ENCODE results near the gene GPRC5C.

The GPRC5C gene

DNA sequence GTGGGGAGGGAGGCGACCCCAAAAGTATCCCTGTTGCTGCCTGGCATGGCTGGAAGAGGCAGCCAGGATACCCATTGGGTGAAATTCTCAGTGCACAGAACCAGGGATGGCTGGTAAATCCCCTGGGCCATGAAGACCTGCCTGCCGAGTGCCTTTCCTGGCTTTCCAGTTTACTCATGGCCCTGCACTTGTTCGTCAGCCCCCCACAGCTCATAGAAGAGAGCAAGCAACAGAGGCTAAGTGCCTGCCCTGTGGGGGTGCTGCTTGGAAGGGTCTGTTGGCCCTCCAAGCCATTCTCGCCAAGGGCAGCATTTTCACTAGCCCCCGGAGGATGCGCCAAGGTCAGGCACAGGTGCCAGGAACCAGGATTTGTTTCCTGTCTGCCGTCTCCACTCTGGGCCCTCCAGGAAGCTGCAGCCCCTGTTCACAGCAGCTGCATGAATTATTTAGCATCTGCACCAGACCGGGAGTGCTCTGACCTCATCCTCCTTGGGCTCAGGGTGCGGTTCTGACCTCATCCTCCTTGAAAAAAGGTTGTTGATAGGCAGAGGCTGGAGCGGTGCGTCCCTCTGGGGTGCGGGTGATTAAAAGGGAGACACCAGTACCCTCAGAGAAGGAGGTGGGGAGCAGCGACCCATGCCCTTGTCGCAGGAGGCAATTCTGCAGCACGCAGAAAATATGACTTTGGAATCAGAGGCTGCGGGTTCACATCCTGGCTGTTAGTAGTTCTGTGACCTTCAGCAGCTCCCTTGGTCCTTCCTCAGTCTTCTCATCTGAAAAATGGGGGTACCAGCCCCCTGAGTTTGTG is 20.3 kb downstream of the GPRC5C start:
- DNase-seq (ENCODE audit: low read depth) = no peak

DNA sequence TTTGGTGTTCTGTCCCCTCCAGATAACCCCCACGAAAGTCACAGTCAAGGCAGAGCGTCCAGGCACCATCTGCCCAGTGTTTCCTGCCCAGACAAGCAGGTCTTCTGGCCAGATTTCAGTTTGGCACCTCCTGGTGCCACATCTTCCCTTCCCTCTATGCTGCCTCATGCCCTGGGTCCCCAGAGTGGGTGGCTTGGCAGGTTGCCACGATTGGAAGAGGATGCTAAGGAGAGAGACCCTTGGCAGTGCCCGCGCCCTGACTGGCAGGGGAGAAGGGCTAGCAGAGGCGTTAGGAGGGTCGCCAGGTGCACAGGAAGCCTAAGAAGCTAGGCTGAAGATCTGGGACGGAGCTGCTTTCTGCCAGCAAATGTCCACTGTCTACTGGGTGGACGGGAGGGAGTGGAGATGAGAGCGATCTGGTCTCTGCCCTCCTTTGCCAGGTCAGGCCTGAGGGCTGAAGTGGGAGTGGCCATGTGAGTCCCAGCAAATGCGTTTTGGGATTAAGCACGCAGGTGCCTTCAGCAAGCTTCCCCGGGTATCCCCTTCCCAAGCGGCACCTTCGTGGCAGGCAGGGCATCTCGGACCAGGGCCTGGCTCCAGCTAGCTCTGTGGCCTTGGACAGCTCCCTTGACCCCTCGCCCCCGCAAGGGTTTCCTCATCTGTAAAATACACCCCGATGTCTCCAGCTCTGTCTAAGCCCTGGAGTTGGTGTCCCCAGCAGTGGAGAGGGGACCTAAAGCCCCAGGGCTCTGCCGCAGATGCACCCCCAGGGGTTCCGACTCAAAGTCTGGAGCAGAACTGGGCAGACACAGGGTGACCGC is 21.2 kb downstream of the GPRC5C start:
- DNase-seq (ENCODE audit: low read depth) = no peak

DNA sequence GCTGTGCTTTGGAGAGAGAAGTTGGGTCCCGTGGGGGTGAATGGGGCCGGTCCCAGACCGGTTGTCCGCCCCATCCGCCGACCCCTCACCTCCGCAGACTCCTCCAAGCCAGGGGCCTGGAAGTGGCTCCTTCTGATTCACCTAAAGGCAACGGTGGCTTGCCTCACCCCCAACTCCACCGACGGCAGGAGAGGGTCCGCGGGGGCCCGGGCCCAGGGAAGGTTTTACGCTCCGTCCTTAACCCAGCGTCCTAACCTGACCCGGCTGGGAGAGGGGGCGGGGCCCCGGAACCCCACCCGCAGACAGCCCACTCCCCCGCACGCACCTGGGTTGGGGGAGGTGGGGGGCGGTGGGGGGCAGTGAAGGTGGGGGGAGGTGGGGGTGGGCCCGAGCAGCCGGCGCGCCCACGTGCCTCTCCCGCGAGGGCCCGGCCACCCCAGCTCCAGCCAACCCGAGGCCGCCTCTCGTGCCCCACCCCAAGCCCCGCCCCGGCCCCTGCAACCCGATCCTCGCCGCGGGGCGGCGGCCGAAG is 21.8 kb downstream of the GPRC5C start:
- DNase-seq (ENCODE audit: low read depth) = peak; percentile 53

DNA sequence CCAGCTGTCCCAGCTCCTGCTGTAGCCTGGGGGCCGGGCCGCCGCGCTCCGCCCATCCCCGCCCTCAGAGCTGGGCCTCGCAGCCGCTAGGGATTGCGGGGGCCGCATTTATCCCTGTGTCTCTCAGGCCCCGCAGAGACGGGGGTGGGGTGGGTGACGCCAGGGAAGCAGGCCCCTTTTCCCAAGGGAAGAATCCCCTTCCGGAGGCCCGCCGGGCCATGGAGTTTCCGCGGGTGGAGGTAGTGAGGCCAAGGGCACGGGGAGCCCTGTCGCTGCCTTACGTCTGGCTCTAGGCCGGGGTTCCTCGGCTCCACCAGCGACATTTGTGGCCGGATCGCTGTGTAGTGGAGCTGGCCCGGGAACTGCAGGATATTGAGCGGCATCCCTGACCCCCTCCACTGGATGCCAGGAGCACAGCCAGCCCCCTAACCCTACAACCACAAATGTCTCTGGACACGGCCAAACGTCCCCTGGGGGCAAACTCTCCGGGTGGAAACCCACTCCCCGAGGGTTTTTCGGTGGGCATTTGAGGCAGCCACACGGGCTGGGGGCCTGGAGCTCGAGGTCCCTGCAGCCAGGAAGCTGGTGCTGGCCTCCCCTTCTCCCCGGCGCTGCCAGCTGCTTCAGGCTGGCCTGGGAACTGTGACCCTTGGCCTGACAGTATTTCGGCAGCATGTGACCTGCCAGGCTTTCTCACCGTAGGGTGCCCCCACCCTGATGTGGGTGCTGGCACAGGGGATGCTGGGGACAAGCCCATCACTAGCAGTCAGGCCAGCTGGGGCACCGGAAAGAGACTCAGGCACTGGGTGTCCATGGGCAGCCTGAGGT is 22.5 kb downstream of the GPRC5C start:
- no peak for DNase-seq (ENCODE audit: low read depth)

DNA sequence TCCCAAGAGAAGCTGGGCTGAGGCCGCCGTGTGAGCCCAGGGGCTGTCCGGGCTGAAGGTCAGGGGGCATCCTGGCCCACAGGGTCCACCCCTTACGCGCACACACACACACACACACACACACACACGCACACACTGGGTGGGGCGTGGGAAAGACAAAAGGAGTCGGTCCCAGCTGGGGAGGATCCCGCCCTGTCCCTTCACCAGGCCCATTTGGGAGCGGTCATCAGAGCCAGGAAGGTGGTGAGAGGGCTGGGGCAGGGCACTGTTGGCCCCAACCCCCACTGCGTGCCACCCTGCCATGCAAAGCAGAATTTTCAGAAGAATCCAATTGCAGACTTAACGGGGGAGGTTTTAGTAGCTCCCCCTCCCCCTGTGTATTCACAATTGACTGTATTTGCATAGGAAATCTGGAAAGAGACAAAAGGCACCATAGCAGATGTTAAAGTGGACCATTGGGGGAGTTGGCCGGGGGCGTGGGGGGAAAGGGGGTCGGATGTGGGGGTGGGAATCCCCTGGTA is 23.2 kb downstream of the GPRC5C start:
- no peak for DNase-seq (ENCODE audit: low read depth)

DNA sequence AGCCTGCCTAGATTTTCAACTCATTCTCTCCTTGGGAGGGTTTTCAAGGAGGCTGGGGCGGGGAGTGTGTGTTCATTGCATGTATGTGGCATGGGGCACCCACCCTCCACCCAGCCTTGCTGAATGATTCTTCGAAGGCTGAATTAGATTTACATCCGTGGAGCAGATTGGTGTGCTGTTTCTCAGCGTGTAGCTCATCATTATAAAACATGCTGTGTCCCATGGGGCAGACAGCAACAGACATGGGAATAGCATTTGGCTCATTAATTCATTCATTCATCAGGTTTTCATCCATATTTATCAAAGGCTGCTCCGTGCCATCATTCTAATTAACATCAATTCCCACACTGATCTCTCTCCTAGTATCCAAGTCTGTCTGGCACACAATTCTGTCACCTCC is 23.9 kb downstream of the GPRC5C start:
- no peak for DNase-seq (ENCODE audit: low read depth)

DNA sequence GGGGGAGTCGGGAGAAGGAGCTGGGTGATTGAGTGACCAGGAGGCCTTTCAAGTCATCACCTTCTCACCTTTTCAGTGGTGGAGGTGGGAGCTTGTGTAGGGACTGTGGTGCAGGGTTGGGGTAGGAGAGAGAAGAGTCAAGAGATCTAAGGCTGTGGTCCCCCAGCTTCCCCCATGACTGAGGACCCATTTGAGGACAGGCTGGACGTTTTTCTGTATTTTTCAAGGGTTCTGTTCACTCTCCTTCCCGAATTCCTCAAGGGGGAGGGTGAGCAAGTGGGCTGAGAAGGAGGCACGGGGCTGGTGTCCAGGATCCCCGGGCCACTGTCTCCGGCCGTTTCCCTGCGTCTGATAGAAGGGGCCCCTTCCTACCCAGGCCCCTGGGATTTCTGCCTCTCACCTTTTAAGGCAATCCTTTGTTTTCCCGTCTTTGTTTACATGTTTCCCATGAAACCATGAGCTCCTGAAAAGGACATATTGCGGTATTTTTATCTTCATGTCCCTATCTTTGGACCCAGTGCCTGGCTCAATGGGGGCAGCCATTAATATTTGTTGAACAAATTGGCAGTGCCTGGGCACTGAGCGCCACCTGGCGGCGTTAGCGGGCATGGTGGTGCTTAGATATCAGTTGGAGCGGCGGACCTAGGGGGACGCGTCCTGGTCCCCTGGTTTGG is 25.4 kb downstream of the GPRC5C start:
- DNase-seq (ENCODE audit: low read depth) = peak; percentile 50

DNA sequence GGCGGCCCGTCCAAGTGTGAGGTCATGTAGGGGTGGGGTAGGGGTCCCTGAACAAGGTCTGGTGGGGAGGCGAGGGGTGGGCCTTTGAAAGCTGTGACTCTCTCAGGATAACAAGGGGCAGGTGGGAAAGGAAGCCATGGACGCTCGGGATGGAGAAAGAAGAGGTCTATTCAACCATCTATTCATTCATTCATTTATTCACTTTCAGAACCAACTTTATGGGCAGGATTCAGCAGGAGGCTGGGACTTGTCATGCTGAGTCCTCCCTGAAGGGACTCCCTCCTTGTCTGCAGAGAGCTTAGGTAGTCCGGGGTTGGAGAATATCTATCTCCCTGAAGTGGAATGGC is 25.9 kb downstream of the GPRC5C start:
- DNase-seq (ENCODE audit: low read depth) = no peak

DNA sequence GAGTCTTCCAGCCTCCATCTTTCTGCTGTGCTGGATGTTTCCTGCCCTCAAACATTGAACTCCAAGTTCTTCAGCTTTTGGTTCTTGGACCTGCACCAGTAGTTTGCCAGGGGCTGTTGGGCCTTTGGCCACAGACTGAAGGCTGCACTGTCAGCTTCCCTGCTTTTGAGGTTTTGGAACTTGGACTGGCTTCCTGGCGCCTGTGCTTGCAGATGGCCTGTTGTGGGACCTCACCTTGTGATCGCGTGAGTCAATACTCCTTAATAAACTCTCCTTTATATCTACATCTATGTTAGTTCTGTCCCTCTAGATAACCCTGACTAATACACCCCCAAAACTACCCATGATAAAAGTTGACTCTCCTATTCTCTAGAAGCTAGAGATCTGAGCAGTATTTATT is 26.9 kb downstream of the GPRC5C start:
- DNase-seq (ENCODE audit: low read depth) = no peak

DNA sequence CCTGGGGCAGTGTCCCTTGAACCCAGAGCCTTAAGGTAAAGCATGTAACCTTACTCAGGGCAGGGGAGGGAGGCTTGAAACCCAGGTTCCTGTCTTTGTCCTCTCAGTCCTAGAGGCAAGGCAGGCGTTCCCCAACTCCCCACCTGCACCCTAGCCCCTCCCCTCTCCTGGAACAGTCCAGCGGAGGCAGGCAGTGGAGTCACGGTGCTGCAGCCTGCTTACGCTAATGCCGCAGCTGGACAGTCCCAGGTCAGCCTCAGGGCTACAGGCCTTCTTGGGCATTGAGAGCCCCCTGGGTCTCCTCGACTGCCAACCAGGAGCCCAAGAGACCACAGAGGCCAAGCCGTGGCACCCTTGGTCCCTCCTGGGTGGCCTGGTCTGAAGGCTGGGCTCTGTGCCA is 27.7 kb downstream of the GPRC5C start:
- DNase-seq (ENCODE audit: low read depth) = no peak

DNA sequence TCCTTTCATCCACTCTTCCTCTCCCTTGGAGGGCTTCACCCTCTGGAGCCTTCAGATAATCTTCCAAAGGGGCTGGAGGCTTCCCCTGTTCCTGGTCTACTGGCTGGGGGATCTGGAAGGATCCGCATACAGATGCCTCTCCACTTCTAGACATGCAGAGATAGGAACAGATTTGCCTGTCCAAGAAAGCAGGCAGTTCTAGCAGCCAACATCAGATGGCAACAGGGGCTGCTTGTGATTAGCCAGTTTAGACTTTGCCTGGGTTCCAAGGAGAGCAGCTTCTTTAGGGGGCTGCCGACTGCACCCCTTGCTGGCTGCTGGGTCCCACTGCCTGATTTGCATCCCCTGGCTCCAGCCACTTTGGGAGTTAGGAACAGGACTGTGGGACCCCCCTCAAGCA is 28.4 kb downstream of the GPRC5C start:
- no peak for DNase-seq (ENCODE audit: low read depth)

DNA sequence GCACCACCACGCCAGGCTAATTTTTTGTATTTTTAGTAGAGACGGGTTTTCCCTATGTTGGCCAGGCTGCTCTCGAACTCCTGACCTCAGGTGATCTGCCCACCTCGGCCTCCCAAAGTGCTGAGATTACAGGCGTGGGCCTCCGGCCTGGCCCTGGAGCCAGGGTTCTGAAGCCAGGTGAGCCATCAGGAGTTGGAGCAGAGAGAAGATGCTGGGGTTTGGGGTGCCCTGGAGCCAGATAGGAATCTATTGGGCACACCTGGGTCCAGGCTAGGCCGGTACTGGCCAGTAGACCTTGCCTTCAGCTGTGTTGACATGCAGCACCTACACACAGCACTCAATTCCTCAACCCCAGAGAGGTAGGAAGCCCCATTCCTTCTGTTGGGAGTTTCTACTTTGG is 29.1 kb downstream of the GPRC5C start:
- DNase-seq (ENCODE audit: low read depth) = no peak

DNA sequence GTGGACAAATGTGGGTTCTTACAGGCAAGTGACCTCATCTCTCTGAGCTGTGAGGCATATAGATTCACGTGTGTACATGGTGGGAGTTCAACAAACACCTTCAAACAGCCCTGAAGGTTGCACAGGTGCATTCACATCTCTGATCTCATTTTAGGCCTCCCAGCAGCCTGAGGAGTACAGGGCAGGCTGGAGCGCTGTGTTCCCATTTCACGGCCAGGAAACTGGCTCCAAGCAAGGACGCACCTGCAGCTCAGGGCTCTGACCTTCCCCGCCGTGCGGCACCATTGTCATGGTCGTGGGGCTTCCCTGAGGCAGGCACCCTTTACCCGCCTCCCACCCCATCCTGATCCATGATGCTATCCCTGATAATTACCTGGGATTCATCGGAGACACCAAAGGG is 29.7 kb downstream of the GPRC5C start:
- no peak for DNase-seq (ENCODE audit: low read depth)

DNA sequence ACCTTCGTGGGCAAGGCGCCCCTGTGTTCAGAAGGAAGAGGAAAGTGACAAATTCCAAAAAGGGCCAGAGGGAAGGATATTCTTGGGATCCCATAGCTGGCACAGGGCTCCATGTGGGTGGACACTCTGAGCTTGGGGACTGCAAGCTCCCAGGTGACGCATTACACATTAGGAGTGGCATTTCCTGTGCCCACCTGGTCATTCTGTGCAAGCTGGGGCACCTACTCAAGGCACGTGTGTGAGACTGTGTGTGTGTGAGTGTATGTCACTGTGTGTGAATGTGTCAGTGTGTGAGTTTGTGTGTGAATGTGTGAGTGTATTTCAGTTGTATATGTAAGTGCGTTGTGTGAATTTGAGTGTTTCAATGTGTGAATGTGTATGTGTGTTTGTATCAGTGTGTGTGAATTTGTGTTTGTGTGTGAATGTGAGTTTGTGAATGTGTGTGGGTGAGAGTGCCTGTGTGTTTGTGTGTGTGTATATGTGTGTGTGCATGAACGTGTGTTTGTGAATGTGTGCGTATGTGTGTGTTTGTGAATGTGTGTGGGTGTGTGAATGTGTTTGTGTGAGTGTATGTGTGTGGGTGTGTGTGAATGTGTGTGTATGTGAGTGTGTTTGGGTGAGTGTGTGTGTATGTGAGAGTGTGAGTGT is 33.0 kb downstream of the GPRC5C start:
- no peak for DNase-seq (ENCODE audit: low read depth)

DNA sequence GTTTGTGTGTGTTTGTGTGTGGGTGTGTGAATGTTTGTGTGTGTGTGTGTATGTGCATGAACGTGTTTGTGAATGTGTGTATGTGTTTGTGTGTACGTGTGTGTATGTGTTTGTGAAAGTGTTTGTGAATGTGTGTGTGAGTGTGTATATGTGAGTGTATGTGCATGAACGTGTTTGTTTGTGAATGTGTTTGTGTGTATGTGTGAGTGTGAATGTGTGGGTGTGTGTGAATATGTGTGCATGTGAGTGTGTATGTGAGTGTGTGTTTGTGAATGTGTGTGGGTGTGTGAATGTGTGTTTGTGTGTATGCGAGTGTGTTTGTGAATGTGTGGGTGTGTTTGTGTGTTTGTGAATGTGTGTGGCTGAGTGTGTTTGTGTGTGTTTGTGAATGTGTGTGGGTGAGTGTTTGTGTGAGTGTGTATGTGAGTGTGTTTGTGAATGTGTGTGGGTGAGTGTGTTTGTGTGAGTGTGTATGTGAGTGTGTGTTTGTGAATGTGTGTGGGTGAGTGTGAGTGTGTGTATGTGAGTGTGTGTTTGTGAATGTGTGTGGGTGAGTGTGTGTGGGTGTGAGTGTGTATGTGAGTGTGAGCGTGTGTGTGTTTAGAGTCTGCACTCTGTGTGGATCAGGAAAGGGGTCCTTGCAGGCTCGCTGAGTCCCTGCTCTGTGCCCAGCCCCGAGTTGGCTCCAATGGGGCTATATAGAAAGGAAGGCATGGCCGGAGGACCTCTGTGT is 33.7 kb downstream of the GPRC5C start:
- DNase-seq (ENCODE audit: low read depth) = no peak

DNA sequence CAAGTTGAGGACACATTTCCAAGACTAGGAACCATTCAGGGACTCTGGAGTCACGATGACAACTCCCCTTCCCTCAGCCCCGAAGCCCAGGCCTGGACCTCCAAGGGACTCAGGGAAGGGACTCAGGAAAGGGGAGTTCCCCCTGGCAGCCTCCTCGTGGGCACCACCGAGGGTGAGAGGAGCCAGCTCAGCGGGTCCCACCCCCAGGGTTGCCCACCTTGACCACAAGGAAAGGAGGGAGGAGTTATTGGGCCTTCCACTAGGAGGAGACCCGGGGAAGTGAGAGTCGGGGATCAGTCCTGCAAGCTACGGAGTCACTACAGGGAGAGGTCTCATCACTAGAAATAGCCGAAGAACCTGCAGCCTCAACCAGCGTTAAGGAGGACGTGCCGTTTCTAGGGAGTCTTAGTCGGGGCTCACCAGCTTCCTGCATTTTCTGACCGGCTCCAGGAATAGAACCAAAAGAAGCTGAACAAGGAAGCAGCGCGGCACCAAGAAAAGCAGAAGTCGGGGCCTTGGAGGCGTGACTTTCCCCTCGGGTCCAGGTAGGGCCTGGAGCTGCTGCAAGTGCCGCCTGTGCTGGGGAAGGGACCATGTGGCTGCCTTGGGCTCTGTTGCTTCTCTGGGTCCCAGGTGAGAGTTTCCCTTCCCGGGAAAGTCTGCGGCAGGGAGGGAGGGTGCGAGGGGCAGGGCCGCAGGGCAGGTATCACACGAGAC is 34.4 kb downstream of the GPRC5C start, which contains the start of gene CD300A:
TSS of gene CD300A (plus strand) at position 524 of the 717 bp plus-strand sequence. CDS start at position 594, 70 bp downstream.
- DNase-seq (ENCODE audit: low read depth) = no peak

DNA sequence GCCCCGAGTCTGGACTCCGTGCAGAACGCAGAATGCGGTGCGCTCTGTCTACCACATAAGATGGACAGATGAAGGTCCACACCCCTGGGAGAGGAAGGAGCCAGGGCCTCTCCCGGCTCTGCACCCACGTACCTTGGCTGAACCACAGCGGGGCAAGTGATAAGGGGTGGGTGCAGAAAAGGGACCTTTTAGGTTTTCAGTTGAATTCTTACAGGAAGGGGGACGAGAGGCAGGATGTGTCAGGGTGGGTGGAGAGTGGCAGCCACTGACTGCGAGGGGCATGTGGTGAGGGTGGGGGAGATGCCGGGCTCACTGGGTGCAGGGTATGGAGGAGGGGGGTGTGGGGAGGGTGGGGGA is 34.9 kb downstream of the GPRC5C start:
- DNase-seq (ENCODE audit: low read depth) = no peak

DNA sequence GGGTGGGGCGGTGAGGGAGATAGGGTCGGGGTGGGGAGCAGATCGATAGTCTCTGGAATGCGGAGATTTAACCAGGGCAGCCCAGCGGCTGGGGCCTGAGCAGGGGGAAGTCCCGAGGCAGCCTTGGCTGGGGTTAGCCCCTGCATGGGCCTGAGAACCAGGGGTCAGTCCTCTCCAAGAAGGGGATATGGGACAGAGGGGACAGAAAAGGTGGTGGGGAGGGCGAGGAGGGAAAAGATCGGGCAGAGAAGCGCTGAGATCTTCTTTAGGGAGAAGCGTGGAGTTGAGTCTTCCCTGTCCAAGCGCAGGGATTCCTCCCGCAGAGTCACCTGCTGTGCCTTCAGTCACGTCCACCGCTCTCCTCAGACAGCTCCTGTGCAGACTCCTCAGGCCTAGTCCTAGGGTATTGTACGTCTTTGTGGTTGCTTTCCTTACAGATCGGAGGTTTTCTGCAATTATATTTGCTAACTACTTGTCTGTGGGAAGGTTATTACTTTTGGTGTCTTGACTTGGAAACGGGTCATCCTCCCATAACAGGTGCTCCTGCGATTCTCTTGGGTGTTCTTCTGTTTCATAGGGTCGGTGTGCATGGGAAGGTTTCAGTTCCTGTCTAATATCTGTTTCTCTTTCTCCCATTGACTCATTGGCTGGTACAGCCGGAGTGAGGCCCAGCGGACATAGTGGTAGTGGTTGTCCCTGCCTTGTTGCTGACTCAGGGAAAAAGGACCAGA is 35.5 kb downstream of the GPRC5C start:
- DNase-seq (ENCODE audit: low read depth) = no peak

DNA sequence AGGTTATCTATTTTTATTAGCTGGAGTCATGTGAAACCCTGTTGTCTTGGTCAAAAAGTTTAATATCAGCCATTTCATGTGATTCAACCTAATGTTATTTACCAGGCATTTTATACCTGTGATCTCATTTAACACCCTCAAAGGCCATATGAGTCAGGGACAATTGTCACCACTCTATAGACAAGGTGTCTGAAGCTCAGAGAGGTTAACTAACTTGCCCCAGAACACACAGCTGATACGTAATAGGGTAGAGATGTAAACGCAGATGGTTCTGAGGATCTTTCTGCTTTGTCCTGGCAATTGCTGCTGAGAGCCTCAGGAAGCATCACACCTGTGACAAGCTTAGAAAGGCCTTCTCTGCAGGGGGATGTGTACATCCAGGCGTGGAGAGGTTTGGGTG is 39.5 kb downstream of the GPRC5C start:
- DNase-seq (ENCODE audit: low read depth) = no peak
